Measurements from ENCODE around the gene STRIT1. TPM values are rescaled to one million over a fixed set of nuclear protein-coding genes. Genes with fewer than 3 reads are reported as not detected.

Gene STRIT1
- total and polyA plus RNA-seq, 7 donors = 714 to 1,417 (median 1,022) TPM

DNA sequence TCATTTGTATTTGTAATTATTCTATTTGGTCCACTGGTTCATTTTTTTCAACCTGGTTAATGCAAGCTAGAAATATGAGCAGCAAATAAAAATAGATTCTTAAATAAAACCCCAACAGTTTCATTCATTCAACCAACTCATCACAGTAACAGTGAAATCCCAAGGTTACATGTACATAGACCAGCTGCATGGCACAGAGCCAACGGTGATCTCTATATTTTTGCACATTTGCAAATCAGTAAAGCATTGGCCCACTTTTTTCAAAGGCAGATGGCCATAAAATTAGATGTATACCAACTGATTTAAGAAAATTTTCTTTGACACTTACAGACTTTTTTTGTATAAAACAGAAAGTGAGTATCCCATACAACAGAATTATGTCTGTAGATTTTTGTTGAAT lies 49.3 kb downstream of the STRIT1 start:
- Histone ChIP-seq H3K4me1 (peaks cover 10% of the 10 kb centered on the region), H3K27me3 (ENCODE audit: insufficient read depth in 3 of 3, low read length in 2 of 3) (no peaks in the 10 kb centered on the region), H3K4me3 (no peak overlapping the region), H3K27ac (no peak overlapping the region), H3K36me3 (ENCODE audit: insufficient read depth in 1 of 2, low read depth in 1 of 2) (no peaks in the 10 kb centered on the region), H3K9me3 (peaks cover 5% of the 10 kb centered on the region)
- WGBS, 3 donors = 15 to 35% (median 15%) methylated on average over 1 of the region's 1 CpG
- TF ChIP-seq, protein P1, sequence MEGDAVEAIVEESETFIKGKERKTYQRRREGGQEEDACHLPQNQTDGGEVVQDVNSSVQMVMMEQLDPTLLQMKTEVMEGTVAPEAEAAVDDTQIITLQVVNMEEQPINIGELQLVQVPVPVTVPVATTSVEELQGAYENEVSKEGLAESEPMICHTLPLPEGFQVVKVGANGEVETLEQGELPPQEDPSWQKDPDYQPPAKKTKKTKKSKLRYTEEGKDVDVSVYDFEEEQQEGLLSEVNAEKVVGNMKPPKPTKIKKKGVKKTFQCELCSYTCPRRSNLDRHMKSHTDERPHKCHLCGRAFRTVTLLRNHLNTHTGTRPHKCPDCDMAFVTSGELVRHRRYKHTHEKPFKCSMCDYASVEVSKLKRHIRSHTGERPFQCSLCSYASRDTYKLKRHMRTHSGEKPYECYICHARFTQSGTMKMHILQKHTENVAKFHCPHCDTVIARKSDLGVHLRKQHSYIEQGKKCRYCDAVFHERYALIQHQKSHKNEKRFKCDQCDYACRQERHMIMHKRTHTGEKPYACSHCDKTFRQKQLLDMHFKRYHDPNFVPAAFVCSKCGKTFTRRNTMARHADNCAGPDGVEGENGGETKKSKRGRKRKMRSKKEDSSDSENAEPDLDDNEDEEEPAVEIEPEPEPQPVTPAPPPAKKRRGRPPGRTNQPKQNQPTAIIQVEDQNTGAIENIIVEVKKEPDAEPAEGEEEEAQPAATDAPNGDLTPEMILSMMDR (IDR thresholded peaks at IDR 0.05) = no peak
- DNase-seq = no peak
- no peak for ATAC-seq
- intact Hi-C loops (cut with DNase I) = loop anchor here in 1 of 2 donors (5.0 kb wide), 1 partner anchor 38 kb away; no protein-coding TSS in a partner anchor

DNA sequence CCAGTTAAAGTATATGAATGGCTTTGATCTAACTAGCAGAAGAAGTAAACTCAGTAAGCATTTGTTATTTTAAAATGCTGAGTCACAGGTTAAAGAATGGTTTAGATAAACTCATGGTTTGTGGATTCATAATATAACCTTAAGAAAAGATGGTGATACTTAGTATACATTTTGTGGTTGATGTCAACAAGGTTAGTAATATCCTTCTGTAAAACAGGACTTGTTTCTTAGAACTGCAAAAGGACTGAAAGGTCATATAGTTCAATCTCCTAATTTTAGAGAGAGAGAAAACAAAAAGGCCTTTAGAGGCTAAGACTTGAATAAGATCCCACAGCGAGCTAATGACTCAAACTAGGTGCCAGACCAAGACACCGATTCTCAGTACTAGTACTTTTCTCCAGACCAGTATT lies 50.0 kb downstream of the STRIT1 start:
- no peak for ATAC-seq
- Histone ChIP-seq H3K9me3 (no peaks in the 10 kb centered on the region), H3K4me3 (no peak overlapping the region), H3K36me3 (ENCODE audit: insufficient read depth in 1 of 2, low read depth in 1 of 2) (no peaks in the 10 kb centered on the region), H3K4me1 (peaks cover 14% of the 10 kb centered on the region), H3K27me3 (ENCODE audit: insufficient read depth in 3 of 3, low read length in 2 of 3) (no peaks in the 10 kb centered on the region), H3K27ac (peak overlapping the region; percentile 13)
- DNase-seq = no peak
- 67 to 82% (median 74%) methylated on average over 2 of the region's 2 CpGs for WGBS, 3 donors
- intact Hi-C loops (cut with DNase I) = loop anchor here in 1 of 2 donors (5.0 kb wide), 1 partner anchor 39 kb away; no protein-coding TSS in a partner anchor
- TF ChIP-seq, protein P1 (IDR thresholded peaks at IDR 0.05) = no peak

DNA sequence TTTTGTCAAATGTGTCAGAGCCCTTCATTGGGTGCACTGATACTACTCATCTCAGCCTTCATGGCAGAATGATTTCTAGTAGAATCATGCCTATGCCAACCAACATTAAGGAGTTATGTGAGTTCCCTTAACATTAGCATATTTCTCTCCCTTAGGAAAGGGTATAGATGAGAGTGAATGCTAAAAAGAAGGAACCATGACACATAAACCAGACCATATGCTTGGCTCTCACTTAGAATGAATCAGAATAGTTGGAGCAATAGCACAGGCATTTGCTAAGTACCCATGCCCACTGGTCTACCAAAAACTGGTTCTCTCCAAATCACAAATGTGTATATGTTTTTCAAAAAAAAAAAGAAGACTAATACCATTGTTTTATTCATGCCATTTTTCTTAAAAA lies 51.1 kb downstream of the STRIT1 start:
- Histone ChIP-seq H3K36me3 (ENCODE audit: insufficient read depth in 1 of 2, low read depth in 1 of 2) (no peaks in the 10 kb centered on the region), H3K4me1 (peaks cover 14% of the 10 kb centered on the region), H3K27ac (no peak overlapping the region), H3K9me3 (no peaks in the 10 kb centered on the region), H3K27me3 (ENCODE audit: insufficient read depth in 3 of 3, low read length in 2 of 3) (no peaks in the 10 kb centered on the region), H3K4me3 (no peak overlapping the region)
- ATAC-seq (peak in 3 of 4 donors; percentile 21 to 46 (median 39)), DNase-seq (no peak)
- TF ChIP-seq, protein P1 (IDR thresholded peaks at IDR 0.05) = no peak
- intact Hi-C loops (cut with DNase I) = loop anchor here in 1 of 2 donors (5.0 kb wide), 1 partner anchor 40 kb away; no protein-coding TSS in a partner anchor

DNA sequence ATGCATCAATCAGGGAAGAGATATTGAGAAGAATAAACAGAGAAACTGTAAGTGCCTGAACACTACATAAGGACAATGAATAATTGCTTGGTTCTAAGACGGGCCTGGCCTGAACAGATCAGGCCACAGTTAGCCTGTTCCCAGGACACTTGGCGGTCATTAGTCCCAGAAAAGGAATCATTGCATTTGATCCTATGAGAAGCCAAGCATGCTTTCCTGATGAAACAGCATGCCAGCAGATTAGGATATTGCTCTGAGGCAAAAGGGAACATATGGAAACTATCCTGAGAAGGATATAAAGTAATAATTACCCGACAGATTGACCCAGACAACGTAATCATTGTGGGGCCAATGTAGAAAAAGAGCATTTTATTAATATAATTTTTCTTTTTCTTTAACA lies 51.9 kb downstream of the STRIT1 start:
- Histone ChIP-seq H3K4me1 (peaks cover 14% of the 10 kb centered on the region), H3K4me3 (no peak overlapping the region), H3K36me3 (ENCODE audit: insufficient read depth in 1 of 2, low read depth in 1 of 2) (no peaks in the 10 kb centered on the region), H3K9me3 (no peaks in the 10 kb centered on the region), H3K27ac (no peak overlapping the region), H3K27me3 (ENCODE audit: insufficient read depth in 3 of 3, low read length in 2 of 3) (no peaks in the 10 kb centered on the region)
- ATAC-seq (peak in 3 of 4 donors; percentile 39 to 52 (median 49)), DNase-seq (no peak)
- TF ChIP-seq, protein P1 (IDR thresholded peaks at IDR 0.05) = no peak
- intact Hi-C loops (cut with DNase I) = loop anchor here in 1 of 2 donors (5.0 kb wide), 1 partner anchor 41 kb away; no protein-coding TSS in a partner anchor
- 51 to 56% (median 54%) methylated on average over 4 of the region's 4 CpGs for WGBS, 3 donors

Other genes starting within 250 kb of the STRIT1 start
- gene MME, start 213.4 kb downstream of the STRIT1 start, total RNA-seq = 10 to 100 TPM; 25.6 to 44.1 (median 41.4) TPM
- gene MME, start 213.4 kb downstream of the STRIT1 start, polyA plus RNA-seq = 10 to 100 TPM; 10.3 to 38.5 (median 17.5) TPM